Right lobe of liver (tissue), 6 donors: ENCODE results near the gene SUN1. TPM values are rescaled to one million over a fixed set of nuclear protein-coding genes. Genes with fewer than 3 reads are reported as not detected.
A peak's percentile ranks its signal among the peaks of the same experiment; 100 is the strongest.

ENCODE experiments used
- ATAC-seq, 4 donors: fragments of 200-7000 bp; cut with Tn5 transposase; one replicate each; pipeline ENCODE4 v1.9.1; 2020; ENCODE audit warnings: mild to moderate bottlenecking in 4 of 4, moderate library complexity in 4 of 4
- DNase-seq, 3 donors: peaks; one replicate each; pipeline ENCODE4 v3.0.0-alpha.2; 2020
- H3K27ac ChIP-seq, 3 donors: fragments of 200-600 bp; one replicate each; pipeline ENCODE4 v1.8.0; 2022
- H3K27me3 ChIP-seq, 2 donors: fragments of 200-600 bp; one replicate each; pipeline ENCODE4 v1.8.0; 2022
- H3K36me3 ChIP-seq, 4 donors: fragments of 200-600 bp; sonication (generic) in 1 of 4; one replicate each; pipeline versions ENCODE4 v1.5.1 to v1.8.0; 2017 to 2022; ENCODE audit warnings: control low read depth in 1 of 4
- H3K4me1 ChIP-seq, 4 donors: fragments of 200-600 bp; sonication (generic) in 1 of 4; one replicate each; pipeline versions ENCODE4 v1.5.1 to v1.8.0; 2017 to 2022; ENCODE audit warnings: control low read depth in 1 of 4
- H3K4me3 ChIP-seq, 3 donors: fragments of 200-600 bp; one replicate each; pipeline ENCODE4 v1.8.0; 2022
- H3K9me3 ChIP-seq, 4 donors: fragments of 200-600 bp; sonication (generic) in 1 of 4; one replicate each; pipeline versions ENCODE4 v1.5.1 to v1.8.0; 2017 to 2022; ENCODE audit warnings: control low read depth in 1 of 4
- POLR2A ChIP-seq: fragments of 450-650 bp; IDR thresholded peaks from one replicate; pipeline ENCODE4 v1.6.1; 2017; ENCODE audit warnings: antibody characterized with exemption, mild to moderate bottlenecking
- WGBS: methylation state at CpG from one replicate; pipeline ENCODE4 v1.1.6; 2018; ENCODE audit warnings: low coverage, low lambda C conversion rate; ENCODE audit not compliant: insufficient coverage; ENCODE audit errors: missing lambda C conversion rate; 5-methylcytosine and 5-hydroxymethylcytosine counted together
- intact Hi-C, 2 donors: fragments of 100-400 bp; cut with DNase I; formaldehyde crosslinking; loops; one replicate each; pipeline versions ENCODE4 v1.11.2 to v1.14.1; 2022
- total RNA-seq, 6 experiments: library from RNA; depleted of rRNA in 2 of 6; stranded (reverse); fragments of >200 nt in 2 of 6; fragmentation: NEBNext Ultra II Directional in 3 of 6; extraction: Animal tissue kit (Norgen Biotek cat#: 25700) in 3 of 6; gene quantifications; one replicate each; pipeline versions ENCODE4 v1.1.0 to v1.2.4, GENCODE V29; 2016 to 2023
- TF ChIP-seq, protein P1 (sequence below), 4 donors: fragments of 200-600 bp in 3 of 4; fragments of 450-650 bp in 1 of 4; IDR thresholded peaks; one replicate each; pipeline versions ENCODE4 v1.5.1 to v1.8.0; 2016 to 2022; ENCODE audit warnings: antibody characterized with exemption in 4 of 4, mild to moderate bottlenecking in 2 of 4
- donor health status: DM: no; HTN: yes; CAD: no.
- donor health status: DM: no; HTN: no; CAD: no.
- donor health status: DM: no; HTN: no; CAD: no.
- donor health status: DM: no; HTN: yes; CAD: no.
- donor health status: DM: no; HTN: yes; CAD: no.

SUN1 gene
- total RNA-seq, 6 experiments from 2014 or later, result 33.4 to 54.0 (median 48.7) TPM

DNA sequence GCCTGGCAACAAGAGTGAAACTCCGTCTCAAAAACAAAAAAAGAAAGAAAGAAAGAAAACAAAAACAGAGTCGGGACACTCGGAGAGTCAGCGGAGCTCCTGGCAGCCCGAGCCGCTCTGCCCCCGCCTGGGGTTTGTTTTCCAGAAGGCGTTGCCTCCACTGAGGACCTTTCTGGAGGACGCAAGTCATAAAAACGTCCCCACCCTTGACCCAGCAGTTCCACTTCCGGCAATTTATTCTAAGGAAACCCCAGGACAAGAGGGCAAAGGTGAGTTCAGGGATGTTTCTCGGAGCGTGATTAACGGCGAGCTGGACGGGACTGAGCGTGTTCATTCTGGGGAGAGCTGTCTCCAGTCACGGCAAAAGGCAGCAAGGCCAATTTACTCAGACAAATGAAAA is 27.0 kb upstream of the SUN1 start:
- Histone ChIP-seq H3K36me3 (no peaks in the 10 kb centered on the region), H3K4me3 (no peak overlapping the region), H3K27me3 (no peaks in the 10 kb centered on the region), H3K27ac (peak overlapping the region; percentile 24 to 47 (median 36)), H3K9me3 (no peaks in the 10 kb centered on the region), H3K4me1 (no peaks in the 10 kb centered on the region)
- no peak for DNase-seq
- ATAC-seq, result peak; percentile 65 to 83 (median 68)
- intact Hi-C loops, result no loop called here
- 51% methylated on average over 14 of the region's 18 CpGs for WGBS
- TF ChIP-seq, protein P1, sequence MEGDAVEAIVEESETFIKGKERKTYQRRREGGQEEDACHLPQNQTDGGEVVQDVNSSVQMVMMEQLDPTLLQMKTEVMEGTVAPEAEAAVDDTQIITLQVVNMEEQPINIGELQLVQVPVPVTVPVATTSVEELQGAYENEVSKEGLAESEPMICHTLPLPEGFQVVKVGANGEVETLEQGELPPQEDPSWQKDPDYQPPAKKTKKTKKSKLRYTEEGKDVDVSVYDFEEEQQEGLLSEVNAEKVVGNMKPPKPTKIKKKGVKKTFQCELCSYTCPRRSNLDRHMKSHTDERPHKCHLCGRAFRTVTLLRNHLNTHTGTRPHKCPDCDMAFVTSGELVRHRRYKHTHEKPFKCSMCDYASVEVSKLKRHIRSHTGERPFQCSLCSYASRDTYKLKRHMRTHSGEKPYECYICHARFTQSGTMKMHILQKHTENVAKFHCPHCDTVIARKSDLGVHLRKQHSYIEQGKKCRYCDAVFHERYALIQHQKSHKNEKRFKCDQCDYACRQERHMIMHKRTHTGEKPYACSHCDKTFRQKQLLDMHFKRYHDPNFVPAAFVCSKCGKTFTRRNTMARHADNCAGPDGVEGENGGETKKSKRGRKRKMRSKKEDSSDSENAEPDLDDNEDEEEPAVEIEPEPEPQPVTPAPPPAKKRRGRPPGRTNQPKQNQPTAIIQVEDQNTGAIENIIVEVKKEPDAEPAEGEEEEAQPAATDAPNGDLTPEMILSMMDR (IDR thresholded peaks at IDR 0.05), result no peak
- TF ChIP-seq POLR2A, result no peak

GRCh38 chr7:815284-816216 is 16.7 kb upstream of the SUN1 start:
- ATAC-seq (no peak), DNase-seq (peak in 1 of 3 donors; percentile 46)
- H3K27ac ChIP-seq, result peak overlapping the region in 2 of 3 donors; percentile 40 to 52
- H3K27me3 ChIP-seq, result no peaks in the 10 kb centered on the region
- H3K9me3 ChIP-seq, result no peaks in the 10 kb centered on the region
- TF ChIP-seq, protein P1 (IDR thresholded peaks at IDR 0.05), result no peak
- no peak for TF ChIP-seq POLR2A
- intact Hi-C loops, result no loop called here
- WGBS, result 44% methylated on average over 26 of the region's 56 CpGs
- H3K4me3 ChIP-seq, result peak overlapping the region in 1 of 3 donors; percentile 37
- no peaks in the 10 kb centered on the region for H3K36me3 ChIP-seq
- peaks cover 0 to 33% (median 6%) of the 10 kb centered on the region in 4 donors for H3K4me1 ChIP-seq

DNA sequence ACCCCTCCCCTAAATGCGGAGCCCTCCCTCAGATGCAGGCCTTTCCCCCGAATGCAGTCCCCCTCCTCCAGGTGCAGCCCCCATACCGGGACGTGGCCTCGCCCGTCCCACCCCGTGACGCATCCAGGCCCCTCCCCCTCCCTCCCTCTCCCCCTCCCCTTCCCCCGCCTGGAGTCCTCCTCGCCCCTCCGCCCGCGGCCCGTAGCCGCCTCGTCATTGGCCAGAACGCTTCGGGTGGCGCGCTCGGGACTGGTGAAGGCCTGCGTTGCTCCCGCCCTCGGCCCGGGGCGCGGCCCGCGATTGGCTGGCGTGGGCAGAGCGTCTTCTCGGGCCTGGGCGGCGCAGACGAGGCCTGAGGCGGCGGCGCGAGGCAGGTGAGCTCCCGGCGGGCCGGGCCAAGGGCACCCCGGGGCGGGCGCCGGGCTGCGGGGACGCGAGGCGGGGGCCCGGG is 16.0 kb upstream of the SUN1 start:
- TF ChIP-seq POLR2A, result peak; percentile 77
- TF ChIP-seq, protein P1 (IDR thresholded peaks at IDR 0.05), result no peak
- WGBS, result under 1% methylated on average over 21 of the region's 51 CpGs
- Histone ChIP-seq H3K27ac (peak overlapping the region in 1 of 3 donors; percentile 65), H3K27me3 (no peaks in the 10 kb centered on the region), H3K4me1 (peaks cover 0 to 37% (median 6%) of the 10 kb centered on the region in 4 donors), H3K4me3 (peak overlapping the region in 1 of 3 donors; percentile 67), H3K36me3 (no peaks in the 10 kb centered on the region), H3K9me3 (no peaks in the 10 kb centered on the region)
- DNase-seq (peak; percentile 99), ATAC-seq (peak; percentile 77 to 92 (median 86))
- intact Hi-C loops, result no loop called here

GRCh38 chr7:816751-817671 is 15.3 kb upstream of the SUN1 start:
- 2% methylated on average over 5 of the region's 88 CpGs for WGBS
- H3K4me1 ChIP-seq, result peaks cover 0 to 36% (median 6%) of the 10 kb centered on the region in 4 donors
- peak overlapping the region; percentile 66 to 67 (median 67) for H3K4me3 ChIP-seq
- intact Hi-C loops, result no loop called here
- no peaks in the 10 kb centered on the region for H3K36me3 ChIP-seq
- peak in 1 of 3 donors; percentile 46 for DNase-seq
- H3K27me3 ChIP-seq, result no peaks in the 10 kb centered on the region
- ATAC-seq, result no peak
- H3K9me3 ChIP-seq, result no peaks in the 10 kb centered on the region
- TF ChIP-seq POLR2A, result peak; percentile 16
- TF ChIP-seq, protein P1 (IDR thresholded peaks at IDR 0.05), result no peak
- peak overlapping the region; percentile 65 to 92 (median 78) for H3K27ac ChIP-seq
